Muscle of arm (tissue), 12 donors: ENCODE data around the gene NEUROG3. TPM values are rescaled to one million over a fixed set of nuclear protein-coding genes. Genes with fewer than 3 reads are reported as not detected.
"Not testable (repeated sequence)": the region's sequence is repeated elsewhere in the genome, so short reads cannot be mapped to it uniquely, and the experiment has no call there.

Source experiments
- DNase-seq: peaks from one replicate; pipeline ENCODE4 v3.0.0-alpha.2; 2013
- polyA plus RNA-seq, 12 donors: library from polyadenylated mRNA; unstranded; fragments of 120-200 nt; gene quantifications; one replicate each; pipeline ENCODE4 v1.2.1, GENCODE V29; 2013; ENCODE audit not compliant: insufficient read length in 12 of 12

Gene NEUROG3
- polyA plus RNA-seq, 12 donors, result not detected

DNA sequence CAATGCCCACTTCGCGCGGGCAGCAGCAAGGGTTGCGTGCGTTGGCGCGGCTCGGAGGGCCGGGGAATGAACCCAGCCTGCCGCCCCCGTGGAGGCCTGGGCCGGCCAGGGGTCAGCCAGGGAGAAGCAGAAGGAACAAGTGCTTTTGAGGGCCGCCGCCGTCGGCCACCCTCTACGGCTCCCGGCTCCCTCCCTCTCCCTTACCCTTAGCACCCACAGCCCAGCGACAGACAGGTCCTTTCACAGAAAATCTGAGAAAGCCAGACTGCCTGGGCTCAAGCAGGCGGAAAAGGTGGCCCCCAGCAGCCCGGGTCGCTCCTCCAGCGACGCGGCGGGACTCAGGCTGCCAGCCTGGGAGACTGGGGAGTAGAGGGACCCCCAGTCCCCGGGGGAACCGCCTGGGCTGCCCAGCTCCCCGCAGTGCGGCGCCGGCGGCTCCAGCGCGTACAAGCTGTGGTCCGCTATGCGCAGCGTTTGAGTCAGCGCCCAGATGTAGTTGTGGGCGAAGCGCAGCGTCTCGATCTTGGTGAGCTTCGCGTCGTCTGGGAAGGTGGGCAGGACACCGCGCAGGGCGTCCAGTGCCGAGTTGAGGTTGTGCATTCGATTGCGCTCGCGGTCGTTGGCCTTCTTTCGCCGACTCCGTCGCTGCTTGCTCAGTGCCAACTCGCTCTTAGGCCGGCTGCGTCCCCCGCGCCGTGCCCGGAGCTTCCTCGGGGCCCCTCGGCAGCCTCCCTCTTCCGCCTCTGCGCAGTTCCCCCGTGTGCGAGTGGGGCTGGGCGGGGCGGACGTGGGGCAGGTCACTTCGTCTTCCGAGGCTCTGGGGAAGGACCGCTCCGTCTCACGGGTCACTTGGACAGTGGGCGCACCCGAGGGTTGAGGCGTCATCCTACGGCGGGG lies 815 bp downstream of the NEUROG3 start:
- no peak for DNase-seq

DNA sequence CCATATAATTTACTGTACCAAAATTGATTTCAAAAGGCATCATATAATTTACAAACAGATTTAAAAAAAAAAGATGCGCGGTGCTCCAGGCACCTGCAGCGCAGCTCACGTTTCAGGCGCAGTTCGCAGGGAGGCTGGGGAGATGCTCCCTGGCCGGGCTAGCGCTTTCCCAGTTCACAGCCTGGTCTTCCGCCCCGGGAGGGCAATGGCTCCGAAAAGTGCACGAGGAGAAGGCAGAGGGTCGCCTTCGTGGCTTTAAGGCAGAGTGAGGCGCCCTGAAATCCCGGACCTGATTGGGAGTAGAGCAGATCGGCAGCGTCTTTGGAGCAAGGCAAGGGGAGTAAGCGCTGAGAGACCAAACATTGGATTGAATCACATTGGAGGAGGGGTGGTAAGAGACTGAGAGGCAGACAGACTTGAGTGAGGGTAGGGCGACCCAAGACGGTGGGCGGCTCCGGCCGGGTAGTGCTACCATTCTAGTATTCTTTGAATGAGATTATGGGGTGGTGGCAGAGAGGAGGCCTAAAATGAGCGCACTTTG lies 1.5 kb downstream of the NEUROG3 start:
- DNase-seq, result no peak

DNA sequence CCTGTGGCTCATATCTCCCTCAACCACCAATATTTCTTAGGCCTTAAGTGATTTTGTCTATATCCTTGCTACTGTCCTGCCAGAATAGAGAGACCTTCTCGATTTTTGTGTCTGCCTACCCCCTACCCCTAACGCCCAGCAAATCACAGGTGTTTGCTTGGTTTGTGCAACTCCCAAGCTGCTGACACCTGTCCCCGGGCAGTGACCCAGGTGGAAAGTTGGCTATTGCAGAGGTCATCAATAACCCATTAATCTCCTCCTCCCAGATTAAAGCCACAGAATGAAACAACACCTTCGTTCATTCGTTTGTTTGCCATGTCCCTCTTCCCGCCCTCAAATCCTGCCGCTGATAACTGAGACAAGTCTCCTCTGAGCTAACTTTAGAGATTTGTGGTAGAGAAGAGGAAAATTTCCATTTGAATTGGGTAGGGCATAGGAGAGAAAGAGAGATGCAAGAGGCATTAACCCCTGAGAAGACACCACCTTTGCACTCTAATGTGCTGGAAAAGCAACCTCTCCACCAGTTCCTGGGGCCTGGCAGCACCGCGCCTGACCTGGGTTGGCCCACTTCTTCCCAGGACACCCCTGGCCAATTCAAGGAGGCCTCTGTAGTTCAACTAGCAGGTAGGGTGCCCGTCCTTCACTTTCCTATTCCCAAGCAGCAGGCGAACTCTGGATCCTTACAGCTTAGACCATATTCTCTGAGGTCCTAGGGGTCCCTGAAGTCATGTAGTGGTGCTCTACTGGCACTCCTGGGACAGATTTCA lies 3.0 kb downstream of the NEUROG3 start:
- no peak for DNase-seq

DNA sequence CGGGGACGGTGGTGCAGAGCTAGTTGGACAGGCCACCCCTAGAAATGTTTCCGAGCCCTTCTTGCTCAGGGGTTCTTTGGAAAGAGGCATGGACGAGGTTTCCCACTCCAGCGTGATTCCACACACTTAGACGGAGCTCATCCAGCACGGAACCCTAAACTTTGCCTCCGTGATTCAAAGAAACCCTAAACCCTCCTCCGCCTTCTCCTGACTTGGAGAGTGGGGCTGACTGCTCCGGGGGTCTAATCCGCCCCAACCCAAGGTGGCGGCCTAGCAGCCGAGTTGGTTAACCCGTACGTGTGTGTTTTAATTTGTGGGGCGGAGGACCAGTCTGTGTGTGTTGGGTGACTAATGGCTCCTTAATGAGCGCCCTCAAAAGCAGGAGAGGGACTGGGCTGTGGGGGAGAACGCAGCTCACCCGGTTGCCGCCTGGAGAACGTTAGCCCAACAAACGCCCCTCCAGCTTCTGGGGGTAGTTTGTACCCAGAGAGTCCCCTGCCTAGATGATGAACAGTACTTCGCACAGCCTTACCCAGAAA lies 3.8 kb downstream of the NEUROG3 start:
- no peak for DNase-seq

DNA sequence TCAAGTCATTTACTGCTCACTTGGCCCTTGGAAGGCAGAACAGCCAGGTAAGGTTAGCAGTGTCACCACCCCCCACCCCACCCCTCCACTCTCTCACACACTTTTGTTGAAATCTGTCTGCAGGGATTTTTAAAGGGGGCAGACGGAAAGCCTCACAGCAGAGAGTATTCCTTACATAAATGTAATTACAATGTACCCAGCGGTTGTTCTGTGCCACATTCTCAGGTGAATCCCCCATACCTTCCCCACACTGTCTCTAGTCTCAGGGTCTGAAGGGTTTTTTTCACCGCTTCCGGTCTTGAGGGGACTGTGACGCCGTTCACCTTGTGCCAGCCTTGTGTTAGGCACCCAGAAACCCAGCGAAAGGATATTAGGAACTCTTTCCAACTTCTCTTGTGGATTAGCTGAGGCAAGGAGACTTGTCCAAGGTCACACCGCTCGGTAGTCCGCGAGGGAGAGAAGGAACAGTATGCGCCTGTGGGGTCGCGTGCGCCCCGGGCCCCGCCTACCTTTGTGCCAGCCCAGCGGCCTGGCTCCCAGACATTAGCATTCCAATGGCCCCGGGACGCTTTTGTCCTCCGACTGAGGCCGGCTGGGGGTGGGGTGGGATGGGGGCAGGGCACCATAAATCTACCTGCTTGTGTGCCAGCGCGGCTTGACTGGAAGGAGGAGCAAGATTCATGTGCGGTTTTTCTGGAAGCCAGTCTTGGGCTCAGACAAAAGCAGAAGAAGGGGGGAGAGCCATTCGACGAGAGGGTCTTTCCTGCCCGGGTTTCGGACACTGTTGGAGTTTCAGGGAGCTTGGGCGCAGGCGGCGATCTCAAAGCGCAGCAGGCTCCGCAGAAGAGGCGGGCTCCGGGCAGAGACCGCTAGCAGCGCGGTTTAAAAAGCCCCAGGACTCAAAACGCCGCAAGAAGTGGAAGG lies 4.5 kb downstream of the NEUROG3 start:
- DNase-seq, result no peak

DNA sequence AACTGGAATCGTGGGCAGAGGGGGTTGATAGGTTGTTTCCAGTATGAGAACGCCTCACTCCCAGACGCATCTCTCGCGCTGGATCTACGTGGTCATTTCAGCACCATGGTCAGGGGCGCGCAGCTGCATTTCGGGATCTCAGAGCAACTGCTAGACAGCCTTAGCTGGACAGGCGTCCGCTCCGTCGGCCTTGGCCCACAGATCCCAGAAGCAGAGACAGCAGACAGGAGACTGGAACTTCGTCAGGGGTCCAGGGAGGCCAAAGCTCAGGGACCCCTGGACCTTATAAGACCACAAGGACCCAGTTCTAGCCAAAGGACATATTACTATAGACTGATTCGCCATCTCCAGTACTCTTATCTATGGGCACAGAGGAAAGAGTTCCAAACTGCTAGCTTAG lies 5.3 kb downstream of the NEUROG3 start:
- peak; percentile 66 for DNase-seq

DNA sequence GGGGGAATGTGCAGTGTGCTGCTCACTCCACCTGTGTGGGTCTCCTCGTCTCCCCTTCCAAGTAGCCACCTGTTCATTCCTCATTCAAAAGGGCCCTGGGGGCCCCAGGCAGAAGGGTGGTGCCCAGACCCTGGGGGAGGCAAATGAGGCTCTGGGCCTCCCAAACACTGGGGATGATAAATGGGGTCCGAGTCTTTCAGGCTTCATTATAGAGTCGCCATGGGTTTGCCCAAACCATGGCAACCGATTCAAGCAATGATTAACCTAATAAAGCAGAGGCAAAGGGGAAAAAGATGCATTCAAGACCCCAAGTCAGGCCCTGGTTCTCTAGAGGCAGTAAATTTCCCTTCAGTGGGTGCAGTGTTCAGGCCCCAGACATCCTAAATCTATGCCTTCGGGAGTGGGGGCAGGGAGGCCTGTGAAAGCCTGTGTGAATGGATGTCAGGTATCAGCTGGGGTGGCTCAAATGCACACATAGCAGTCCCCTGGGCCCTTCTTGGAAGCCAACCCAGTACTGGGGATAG lies 10.4 kb downstream of the NEUROG3 start:
- no peak for DNase-seq

DNA sequence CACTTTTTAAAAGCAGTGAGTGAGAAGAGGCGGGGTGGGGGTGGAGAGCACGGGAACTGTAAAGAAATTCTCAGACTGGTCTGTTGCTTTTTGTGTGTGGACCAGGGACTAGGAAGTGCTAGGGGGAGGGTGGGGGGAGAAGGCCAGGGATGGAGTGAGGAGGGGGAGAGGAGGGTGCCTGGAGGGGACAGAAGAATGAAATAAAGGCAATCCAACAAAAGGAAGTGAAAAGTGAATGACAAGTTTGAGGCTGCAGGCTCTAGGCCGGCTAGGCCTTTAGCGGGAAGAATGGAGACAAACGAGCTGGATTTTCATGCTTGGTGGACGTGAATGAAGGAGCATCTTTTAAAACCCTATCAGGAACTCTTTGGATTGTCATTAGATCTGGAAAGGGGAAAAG lies 13.7 kb downstream of the NEUROG3 start:
- no peak for DNase-seq

DNA sequence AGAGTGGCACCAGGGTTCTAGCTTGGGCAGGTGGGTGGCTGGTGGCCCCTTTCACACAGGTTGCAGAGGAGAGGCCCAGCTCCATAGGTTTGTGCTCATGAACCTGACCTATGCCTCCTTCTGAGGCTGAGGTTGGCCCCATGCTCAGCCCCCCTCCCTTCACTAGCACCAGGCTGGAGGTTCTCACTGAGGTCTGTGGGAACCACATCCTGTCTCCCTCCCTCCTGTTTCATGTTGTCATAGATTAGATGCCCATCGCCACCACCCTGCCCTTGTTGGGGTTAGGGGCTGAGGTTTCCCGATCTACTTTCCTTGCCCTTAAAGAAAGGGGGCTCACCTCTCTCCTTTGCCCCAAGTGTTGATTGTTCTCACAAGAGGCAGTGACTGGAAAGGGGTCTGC lies 14.7 kb downstream of the NEUROG3 start:
- no peak for DNase-seq

DNA sequence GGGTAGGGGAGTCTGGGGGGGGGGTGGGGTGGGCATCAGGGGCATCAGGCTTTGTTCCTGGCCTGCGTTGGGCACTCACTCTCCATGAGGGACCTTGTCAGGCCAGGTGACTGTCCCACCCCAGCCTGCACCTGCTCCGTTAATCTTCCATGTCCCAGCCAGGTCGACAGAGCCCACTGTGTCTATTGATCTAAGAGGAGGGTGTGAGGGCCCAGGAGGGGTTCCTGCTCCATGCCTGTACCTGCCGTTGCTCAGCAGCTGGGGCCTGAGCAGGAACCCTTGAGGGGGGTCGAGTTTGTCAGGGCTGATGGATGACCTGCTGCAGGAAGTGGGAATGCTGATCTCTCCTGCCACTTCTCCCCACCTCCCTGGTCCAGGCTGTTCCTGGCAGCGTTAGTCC lies 18.6 kb downstream of the NEUROG3 start:
- DNase-seq, result no peak

DNA sequence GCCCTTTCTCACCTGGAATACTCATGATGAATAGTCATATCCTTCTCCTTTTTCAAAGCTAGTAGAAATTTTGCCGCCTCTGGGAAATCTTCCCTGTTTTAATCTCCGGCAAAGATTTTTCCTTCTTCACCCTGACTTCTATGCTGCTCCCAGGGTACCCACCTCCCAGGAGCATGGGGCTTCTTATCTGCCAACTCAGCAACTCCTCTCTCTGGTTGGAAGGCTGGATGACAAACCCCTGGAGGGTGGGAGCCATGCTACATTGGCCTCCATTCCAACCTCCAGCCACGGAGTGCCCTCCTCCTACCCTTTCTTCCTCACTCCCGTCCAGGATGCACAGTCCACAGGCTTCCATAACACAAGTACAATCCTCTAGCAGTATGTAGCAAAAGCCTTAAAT lies 19.9 kb downstream of the NEUROG3 start:
- no peak for DNase-seq

DNA sequence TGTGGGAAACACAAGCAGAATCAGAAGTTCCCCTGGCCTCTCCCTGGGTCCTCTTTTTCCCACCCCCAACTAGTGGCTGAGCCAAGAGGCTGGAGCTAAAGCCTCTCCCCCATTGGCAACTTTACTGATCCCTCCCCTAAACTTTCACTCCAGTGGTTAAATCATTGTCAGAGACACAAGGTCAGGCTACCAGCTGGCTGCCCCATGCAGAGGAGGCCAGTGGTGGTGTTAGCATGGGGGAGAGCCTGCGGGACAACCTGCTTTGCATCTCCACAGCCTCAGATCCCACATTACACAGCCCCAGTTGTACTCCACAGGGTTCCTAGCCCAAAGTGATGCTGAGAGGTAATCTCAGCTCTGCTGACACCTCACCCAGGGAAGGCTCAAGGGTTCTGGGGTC lies 21.0 kb downstream of the NEUROG3 start:
- DNase-seq, result no peak

DNA sequence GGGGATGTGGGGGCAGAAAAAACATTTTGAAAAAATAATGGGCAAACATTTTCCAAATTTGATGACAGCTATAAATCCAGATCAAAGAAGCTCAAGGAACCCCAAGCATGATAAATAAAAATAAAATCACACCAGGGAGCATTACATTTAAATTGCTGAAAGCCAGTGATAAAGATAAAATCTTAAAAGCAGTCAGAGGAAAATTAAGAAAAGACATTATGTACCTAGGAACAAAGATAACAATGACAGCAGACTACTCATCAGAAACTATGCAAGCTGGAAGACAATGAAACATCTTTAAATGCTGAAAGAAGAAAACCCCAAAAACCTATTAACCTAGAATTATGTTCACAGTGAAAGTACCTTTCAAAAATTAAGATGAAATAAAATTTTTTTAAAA lies 23.3 kb downstream of the NEUROG3 start:
- DNase-seq, result no peak

DNA sequence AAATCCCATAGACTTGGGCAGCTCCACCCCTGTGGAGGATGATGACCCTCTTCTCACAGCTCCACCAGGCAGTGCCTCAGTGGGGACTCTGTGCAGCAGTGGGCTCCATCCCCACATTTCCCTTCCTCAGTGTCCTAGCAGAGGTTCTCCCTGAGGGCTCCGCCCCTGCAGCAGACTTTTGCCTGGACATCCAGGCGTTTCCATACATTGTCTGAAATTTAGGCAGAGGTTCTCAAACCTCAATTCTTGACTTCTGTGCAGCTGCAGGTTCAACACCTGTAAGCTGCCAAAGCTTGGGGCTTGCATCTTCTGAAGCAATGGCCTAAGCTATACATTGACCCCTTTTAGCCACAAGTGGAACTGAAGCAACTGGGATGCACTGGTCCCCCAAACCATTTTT lies 31.8 kb downstream of the NEUROG3 start:
- no peak for DNase-seq

DNA sequence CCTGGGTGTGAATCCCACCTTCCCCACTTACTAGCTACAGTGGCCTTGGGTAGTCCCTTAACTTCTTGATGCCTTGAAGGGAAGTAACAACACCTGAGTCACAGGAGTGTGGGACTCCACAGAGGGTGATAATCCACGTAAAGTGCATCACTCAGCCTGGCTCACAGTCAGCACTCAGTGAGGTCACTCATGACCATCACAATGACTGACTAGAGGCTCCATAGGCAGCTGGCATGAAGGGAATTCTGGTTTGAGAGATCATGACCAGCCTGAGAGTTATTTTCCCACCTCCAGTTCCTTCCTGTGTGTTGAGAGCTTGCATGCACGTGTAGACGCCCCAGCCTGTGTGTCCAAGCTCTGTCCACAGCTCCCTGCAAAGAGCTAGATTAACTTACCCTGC lies 34.8 kb downstream of the NEUROG3 start:
- DNase-seq, result no peak

DNA sequence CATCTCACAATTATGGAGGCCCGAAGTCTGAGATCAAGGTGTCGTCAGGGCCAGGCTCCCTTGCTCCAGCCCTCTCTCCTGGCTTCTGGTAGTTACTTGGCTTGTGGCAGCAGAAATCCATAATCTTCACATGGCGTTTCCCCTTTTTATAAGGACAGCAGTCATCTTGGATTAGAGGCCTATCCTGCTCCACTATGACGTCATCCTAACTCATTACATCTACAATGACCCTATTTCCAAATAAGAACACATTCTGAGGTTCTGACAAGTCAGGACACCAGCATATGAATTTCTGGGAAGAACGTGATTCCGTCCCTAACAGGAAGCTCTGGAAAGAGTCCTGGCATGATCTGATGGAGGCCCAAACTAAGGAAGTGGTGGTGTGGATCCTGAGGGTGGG lies 35.8 kb downstream of the NEUROG3 start:
- no peak for DNase-seq

DNA sequence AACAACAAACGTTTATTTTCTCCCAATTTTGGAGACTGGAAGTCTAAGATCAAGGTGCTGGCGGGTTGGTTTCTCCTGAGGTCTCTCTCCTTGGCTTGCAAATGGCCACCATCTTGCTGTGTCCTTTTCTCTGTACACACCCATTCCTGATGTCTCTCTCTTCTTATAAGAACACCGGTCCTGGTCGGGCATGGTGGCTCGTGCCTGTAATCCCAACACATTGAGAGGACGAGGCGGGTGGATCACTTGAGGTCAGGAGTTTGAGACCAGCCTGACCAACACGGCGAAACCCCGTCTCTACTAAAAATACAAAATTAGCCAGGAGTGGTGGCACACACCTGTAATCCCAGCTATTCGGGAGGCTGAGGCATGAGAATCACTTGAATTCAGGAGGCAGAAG lies 36.7 kb downstream of the NEUROG3 start:
- not testable (repeated sequence) for DNase-seq

DNA sequence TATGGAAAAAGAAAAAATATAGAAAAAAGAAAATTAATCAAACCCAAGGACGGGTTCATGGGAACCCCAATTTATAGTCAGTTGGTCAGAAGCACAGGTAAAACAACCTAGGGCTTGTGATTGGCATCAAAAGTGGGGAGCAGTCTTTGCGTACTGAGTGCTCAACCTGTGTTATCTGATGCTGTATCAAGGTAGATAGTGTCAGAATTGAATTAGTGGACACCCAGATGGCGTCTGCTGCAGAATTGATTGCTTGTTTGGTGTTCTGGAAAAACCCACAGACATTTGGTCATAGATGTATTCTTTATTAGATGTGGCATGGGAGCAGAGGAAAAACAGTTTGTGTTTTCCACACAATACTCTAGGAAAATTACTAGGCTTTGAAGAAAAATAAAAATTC lies 39.6 kb downstream of the NEUROG3 start:
- no peak for DNase-seq

DNA sequence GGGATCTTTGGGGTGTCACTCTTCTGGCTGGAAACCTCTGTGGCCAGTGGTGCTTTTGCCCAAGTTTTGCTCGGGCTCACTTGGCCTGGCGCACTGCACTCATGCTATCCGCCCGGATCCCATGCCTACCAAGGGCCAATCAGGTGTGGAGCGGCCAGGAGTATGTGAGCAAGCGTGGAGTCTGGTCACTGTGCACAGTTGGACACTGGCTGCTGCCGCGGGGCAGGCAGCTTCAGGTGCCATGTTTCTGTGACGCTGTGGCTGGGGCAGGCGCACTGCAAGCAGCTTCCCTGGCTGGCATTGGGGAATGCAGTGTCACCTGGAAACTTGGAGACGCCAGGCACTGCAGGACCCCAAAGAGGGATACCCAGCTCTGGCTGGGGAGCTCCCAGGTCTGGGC lies 45.3 kb downstream of the NEUROG3 start:
- no peak for DNase-seq
